ENCODE data around the gene VAV3. TPM values are rescaled to one million over a fixed set of nuclear protein-coding genes. Genes with fewer than 3 reads are reported as not detected.

VAV3 gene
- total and polyA plus RNA-seq, 2 of the 13 experiments (the other 11 are each of a cell fraction or from before 2014, with no cell fraction given), result 15.9 to 29.8 TPM

DNA sequence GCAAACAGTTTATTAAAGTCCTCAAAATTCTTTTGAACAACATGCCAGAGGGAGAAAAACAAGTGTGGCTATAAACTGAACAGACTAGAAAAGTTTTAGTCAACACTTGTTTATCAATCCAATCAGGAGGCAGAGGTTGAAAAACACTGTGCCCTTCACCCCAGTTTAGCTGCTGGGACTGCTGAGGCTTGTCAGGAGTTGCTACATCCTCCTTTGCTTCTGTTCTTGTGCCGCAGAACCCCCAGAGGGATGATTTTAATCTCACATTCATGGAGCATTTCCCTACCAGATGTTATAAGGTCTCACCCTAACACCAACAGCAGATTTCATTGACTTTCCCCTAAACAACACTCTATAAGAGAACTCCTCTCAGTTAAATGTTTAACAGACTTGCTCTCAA is 321.2 kb downstream of the VAV3 start (continued):
- TF ChIP-seq PITX1 (CRISPR knock-in tag; IDR thresholded peaks at IDR 0.05), result no peak

DNA sequence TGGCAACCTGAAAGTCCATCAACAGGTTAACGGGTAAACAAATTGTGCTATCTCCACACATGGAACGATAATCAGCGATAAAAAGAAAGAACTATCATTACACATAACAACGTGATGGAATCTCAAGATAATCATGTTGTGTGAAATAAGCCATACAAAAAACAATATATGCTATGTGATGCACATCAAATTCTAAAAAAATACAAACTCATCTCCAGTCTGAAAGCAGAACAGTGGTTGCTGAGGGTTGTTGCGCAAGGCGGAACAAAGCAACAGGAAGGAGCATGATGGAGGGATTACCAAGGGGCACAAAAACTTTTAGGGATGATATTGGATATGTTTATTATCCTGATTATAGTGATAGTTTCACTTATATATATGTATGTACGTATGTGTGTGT is 324.8 kb downstream of the VAV3 start:
- Histone ChIP-seq H3K4me3 (replicated peaks in 1 of 3; ENCODE audit: insufficient read depth in 1 of 3, low read depth in 2 of 3, low read length in 3 of 3) (no peak overlapping the region), H3K79me2 (ENCODE audit: insufficient read depth, low read length) (peaks cover 3% of the 10 kb centered on the region), H3K27ac (ENCODE audit: extremely low read length, insufficient read depth, low read length) (no peak overlapping the region), H3K9ac (ENCODE audit: insufficient read depth, low read depth, low read length) (no peak overlapping the region), H3K4me2 (ENCODE audit: low read depth, low read length) (no peak overlapping the region), H3K36me3 (replicated peaks in 1 of 2; ENCODE audit: control insufficient read depth in 1 of 2, insufficient read depth in 2 of 2, low read length in 2 of 2) (no peaks in the 10 kb centered on the region; a peak in 2 of 5 replicates), H3K9me3 (ENCODE audit: low read length) (no peaks in the 10 kb centered on the region), H2AFZ (ENCODE audit: low read length) (no peak overlapping the region), H3K27me3 (ENCODE audit: control insufficient read depth in 1 of 2, insufficient read depth in 2 of 2, low read length in 2 of 2) (no peaks in the 10 kb centered on the region), H3K4me1 (ENCODE audit: insufficient read depth, low read length) (peaks cover 22% of the 10 kb centered on the region), H4K20me1 (ENCODE audit: insufficient read depth, low read length) (no peaks in the 10 kb centered on the region)
- no TSS peak for BruUV-seq (replicated peaks)
- FAIRE-seq (no peak), DNase-seq (ENCODE audit: low spot score) (no peak), ATAC-seq (no peak)
- ChIA-PET POLR2A (no interaction called here), CTCF (ENCODE audit: low intra/inter-chr PET ratio, low total read pairs) (no interaction called here)
- intact Hi-C loops (cut with micrococcal nuclease; ENCODE audit: unreplicated experiment) (no loop called here), in situ Hi-C loops (cut with HindIII; ENCODE audit: extremely low pct_ligation_motif_present, low pct_unique_long_range_greater_than_20kb) (no loop called here)
- TF ChIP-seq CEBPB (IDR thresholded peaks at IDR 0.05; ENCODE audit: borderline replicate concordance, low read depth, low read length), result peak; percentile 73
- no peak for TF ChIP-seq GABPB1 (CRISPR knock-in tag; IDR thresholded peaks at IDR 0.05)
- TF ChIP-seq CEBPG (CRISPR knock-in tag; IDR thresholded peaks at IDR 0.05), result peak; percentile 33; the same call in 1 of the 2 replicates
- 89% methylated on average over 7 of the region's 7 CpGs for WGBS (ENCODE audit: low lambda C conversion rate)

DNA sequence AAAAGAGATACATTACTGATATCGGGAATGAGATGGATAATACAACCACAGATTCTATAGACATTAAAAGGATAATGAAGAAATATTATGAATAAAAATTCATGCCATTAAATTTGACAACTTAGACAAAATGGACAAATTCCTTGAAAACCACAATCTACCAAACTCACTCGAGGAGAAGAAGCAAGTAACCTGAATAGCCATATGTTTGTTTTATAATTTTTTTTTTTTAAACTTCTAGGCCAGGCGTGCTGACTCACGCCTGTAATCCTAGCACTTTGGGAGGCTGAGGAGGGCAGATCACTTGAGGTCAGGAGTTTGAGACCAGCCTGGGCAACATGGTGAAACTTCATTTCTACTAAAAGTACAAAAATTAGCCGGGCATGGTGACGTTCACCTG is 327.9 kb downstream of the VAV3 start:
- peaks cover 9% of the 10 kb centered on the region for H3K4me1 ChIP-seq (ENCODE audit: insufficient read depth, low read length)
- H2AFZ ChIP-seq (ENCODE audit: low read length), result no peak overlapping the region
- H4K20me1 ChIP-seq (ENCODE audit: insufficient read depth, low read length), result no peaks in the 10 kb centered on the region
- WGBS (ENCODE audit: low lambda C conversion rate), result 94% methylated on average over 6 of the region's 6 CpGs
- H3K9ac ChIP-seq (ENCODE audit: insufficient read depth, low read depth, low read length), result no peak overlapping the region
- no peak overlapping the region for H3K27ac ChIP-seq (ENCODE audit: extremely low read length, insufficient read depth, low read length)
- no peak overlapping the region for H3K4me2 ChIP-seq (ENCODE audit: low read depth, low read length)
- BruUV-seq (replicated peaks), result no TSS peak
- ChIA-PET CTCF (ENCODE audit: low intra/inter-chr PET ratio, low total read pairs) (no interaction called here), POLR2A (no interaction called here)
- TF ChIP-seq ZNF160 (CRISPR knock-in tag; IDR thresholded peaks at IDR 0.05), result no peak
- no peak for TF ChIP-seq ZNF274 (CRISPR knock-in tag; IDR thresholded peaks at IDR 0.05)
- TF ChIP-seq RFX5 (IDR thresholded peaks at IDR 0.05; ENCODE audit: low read depth, low read length), result no peak
- TF ChIP-seq, protein P1, sequence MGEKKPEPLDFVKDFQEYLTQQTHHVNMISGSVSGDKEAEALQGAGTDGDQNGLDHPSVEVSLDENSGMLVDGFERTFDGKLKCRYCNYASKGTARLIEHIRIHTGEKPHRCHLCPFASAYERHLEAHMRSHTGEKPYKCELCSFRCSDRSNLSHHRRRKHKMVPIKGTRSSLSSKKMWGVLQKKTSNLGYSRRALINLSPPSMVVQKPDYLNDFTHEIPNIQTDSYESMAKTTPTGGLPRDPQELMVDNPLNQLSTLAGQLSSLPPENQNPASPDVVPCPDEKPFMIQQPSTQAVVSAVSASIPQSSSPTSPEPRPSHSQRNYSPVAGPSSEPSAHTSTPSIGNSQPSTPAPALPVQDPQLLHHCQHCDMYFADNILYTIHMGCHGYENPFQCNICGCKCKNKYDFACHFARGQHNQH (CRISPR knock-in tag; IDR thresholded peaks at IDR 0.05), result no peak
- TF ChIP-seq, protein P2, sequence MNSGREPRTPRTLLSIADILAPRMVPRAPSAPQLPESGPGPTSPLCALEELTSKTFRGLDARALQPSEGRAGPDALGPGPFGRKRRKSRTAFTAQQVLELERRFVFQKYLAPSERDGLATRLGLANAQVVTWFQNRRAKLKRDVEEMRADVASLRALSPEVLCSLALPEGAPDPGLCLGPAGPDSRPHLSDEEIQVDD (CRISPR knock-in tag; IDR thresholded peaks at IDR 0.05; ENCODE audit: borderline replicate concordance), result no peak
- TF ChIP-seq ZNF510 (CRISPR knock-in tag; IDR thresholded peaks at IDR 0.05; ENCODE audit: low read depth), result no peak
- TF ChIP-seq ARHGAP35 (CRISPR knock-in tag; IDR thresholded peaks at IDR 0.05; ENCODE audit: borderline replicate concordance), result no peak
- TF ChIP-seq ZMAT3 (CRISPR knock-in tag; conservative IDR thresholded peaks at IDR 0.05), result no peak
- no peak for TF ChIP-seq POLR2A (IDR thresholded peaks at IDR 0.05; ENCODE audit: insufficient read depth in 1 of 2, low read depth in 2 of 2, low read length in 2 of 2)
- TF ChIP-seq JUND (CRISPR knock-in tag; IDR thresholded peaks at IDR 0.05), result no peak
- TF ChIP-seq, protein P3, sequence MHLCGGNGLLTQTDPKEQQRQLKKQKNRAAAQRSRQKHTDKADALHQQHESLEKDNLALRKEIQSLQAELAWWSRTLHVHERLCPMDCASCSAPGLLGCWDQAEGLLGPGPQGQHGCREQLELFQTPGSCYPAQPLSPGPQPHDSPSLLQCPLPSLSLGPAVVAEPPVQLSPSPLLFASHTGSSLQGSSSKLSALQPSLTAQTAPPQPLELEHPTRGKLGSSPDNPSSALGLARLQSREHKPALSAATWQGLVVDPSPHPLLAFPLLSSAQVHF (CRISPR knock-in tag; IDR thresholded peaks at IDR 0.05), result no peak
- intact Hi-C loops (cut with micrococcal nuclease; ENCODE audit: unreplicated experiment) (no loop called here), in situ Hi-C loops (cut with HindIII; ENCODE audit: extremely low pct_ligation_motif_present, low pct_unique_long_range_greater_than_20kb) (no loop called here)
- FAIRE-seq (no peak), ATAC-seq (no peak), DNase-seq (ENCODE audit: low spot score) (no peak)
- H3K4me3 ChIP-seq (replicated peaks in 1 of 3; ENCODE audit: insufficient read depth in 1 of 3, low read depth in 2 of 3, low read length in 3 of 3), result no peak overlapping the region
- H3K9me3 ChIP-seq (ENCODE audit: low read length), result no peaks in the 10 kb centered on the region
- no peaks in the 10 kb centered on the region for H3K27me3 ChIP-seq (ENCODE audit: control insufficient read depth in 1 of 2, insufficient read depth in 2 of 2, low read length in 2 of 2)
- peaks cover 3% of the 10 kb centered on the region for H3K79me2 ChIP-seq (ENCODE audit: insufficient read depth, low read length)
- no peaks in the 10 kb centered on the region; a peak in 1 of 5 replicates for H3K36me3 ChIP-seq (replicated peaks in 1 of 2; ENCODE audit: control insufficient read depth in 1 of 2, insufficient read depth in 2 of 2, low read length in 2 of 2)
